Panc1 (cell line): Measurements from ENCODE around the gene NIPAL3. TPM values are rescaled to one million over a fixed set of nuclear protein-coding genes. Genes with fewer than 3 reads are reported as not detected.

Experiments used
- ATAC-seq: fragments of 200-7000 bp; cut with Tn5 transposase; 2 replicates; pipeline ENCODE4 v1.9.1; 2020; ENCODE audit warnings: mild to moderate bottlenecking, moderate library complexity
- BruUV-seq: library from RNA; stranded (reverse); fragments of 400-500 nt; replicated peaks from 2 replicates; lab custom pipeline; 2021; lab: Mats Ljungman, UMichigan
- CTCF ChIA-PET: fragments of 300-600 bp; sonication (Branson Sonifier 250); formaldehyde crosslinking; loops from one replicate; lab custom pipeline; 2022; ENCODE audit warnings: antibody characterized with exemption; lab: Charles Lee
- POLR2A ChIA-PET: fragments of 300-600 bp; sonication (Branson Sonifier 250); formaldehyde crosslinking; loops from one replicate; lab custom pipeline; 2022; ENCODE audit warnings: antibody characterized with exemption; lab: Charles Lee
- DNase-seq: peaks from one replicate; pipeline ENCODE4 v3.0.0-alpha.2; 2010; ENCODE audit warnings: low read depth, low spot score
- H3K27ac ChIP-seq: 2 replicates; pipeline ENCODE4 v1.5.1; 2011; ENCODE audit warnings: mild to moderate bottlenecking, low read length, inconsistent platforms
- H3K27me3 ChIP-seq: fragments of 200-500 bp; sonication (Bioruptor generic); 2 replicates; pipeline ENCODE4 v1.6.0; 2014; ENCODE audit warnings: low read length, inconsistent platforms; ENCODE audit not compliant: control insufficient read depth, insufficient read depth
- H3K36me3 ChIP-seq: fragments of 200-500 bp; sonication (Bioruptor generic); 2 replicates; pipeline ENCODE4 v1.5.1; 2014; ENCODE audit warnings: inconsistent platforms, mild to moderate bottlenecking, low read length, moderate library complexity; ENCODE audit not compliant: control insufficient read depth, insufficient read depth
- H3K4me1 ChIP-seq: 2 replicates; pipeline ENCODE4 v1.5.1; 2011; ENCODE audit warnings: inconsistent platforms, mild to moderate bottlenecking, low read length, moderate library complexity; ENCODE audit not compliant: control insufficient read depth, insufficient read depth
- H3K4me3 ChIP-seq, 2 experiments: 2 replicates each; pipeline ENCODE4 v1.5.1; 2011 to 2012; ENCODE audit warnings: low read depth in 2 of 2, low read length in 2 of 2, mild to moderate bottlenecking in 2 of 2, inconsistent platforms in 1 of 2, moderate library complexity in 1 of 2
- H3K9me3 ChIP-seq: fragments of 200-500 bp; sonication (Bioruptor generic); 2 replicates; pipeline ENCODE4 v1.5.1; 2014; ENCODE audit warnings: low read depth, mild to moderate bottlenecking, inconsistent platforms, low read length, moderate library complexity; ENCODE audit not compliant: control insufficient read depth, insufficient read depth
- CTCF ChIP-seq: fragments of 450-650 bp; IDR thresholded peaks from 2 replicates; pipeline ENCODE4 v1.5.1; 2017; ENCODE audit warnings: mild to moderate bottlenecking
- POLR2AphosphoS5 ChIP-seq: IDR thresholded peaks from 2 replicates; pipeline ENCODE4 v1.6.1; 2012; ENCODE audit warnings: mild to moderate bottlenecking, low read depth, low read length, moderate library complexity
- REST ChIP-seq, 2 experiments: IDR thresholded peaks; 2 replicates each; pipeline ENCODE4 v1.6.1; 2011 to 2012; ENCODE audit warnings: low read depth in 2 of 2, control low read depth in 1 of 2, low read length in 1 of 2, mild to moderate bottlenecking in 1 of 2, moderate library complexity in 1 of 2; ENCODE audit not compliant: insufficient read depth in 1 of 2
- SIN3A ChIP-seq: IDR thresholded peaks from 2 replicates; pipeline ENCODE4 v1.6.1; 2012; ENCODE audit warnings: low read depth, mild to moderate bottlenecking, low read length, moderate library complexity, borderline replicate concordance; ENCODE audit not compliant: insufficient read depth
- TCF7L2 ChIP-seq: IDR thresholded peaks from 2 replicates; pipeline ENCODE4 v1.6.1; 2011; ENCODE audit warnings: mild to moderate bottlenecking, low read depth, low read length, inconsistent platforms
- in situ Hi-C: cut with HindIII; loops from 2 replicates; pipeline ENCODE4 v1.10.0; 2016; ENCODE audit warnings: low sequenced_read_pairs, low pct_unique_long_range_greater_than_20kb
- intact Hi-C: fragments of 100-400 bp; cut with micrococcal nuclease; formaldehyde crosslinking; loops from one replicate; pipeline ENCODE4 v1.10.0; 2022; ENCODE audit not compliant: unreplicated experiment
- total RNA-seq: library from RNA; stranded (reverse); gene quantifications from one replicate; pipeline ENCODE4 v1.2.1, GENCODE V29; 2021; ENCODE audit not compliant: unreplicated experiment

NIPAL3 gene
- total RNA-seq, 1 experiment from 2014 or later, result 13.6 TPM

GRCh38 chr1:24386241-24386640 lies 29.4 kb upstream of the NIPAL3 start:
- in situ Hi-C loops (no loop called here), intact Hi-C loops (no loop called here)
- ATAC-seq (no peak), DNase-seq (no peak)
- Histone ChIP-seq H3K27me3 (no peaks in the 10 kb centered on the region), H3K27ac (peak overlapping the region; percentile 31), H3K36me3 (no peaks in the 10 kb centered on the region), H3K4me3 (no peak overlapping the region), H3K4me1 (peaks cover under 1% of the 10 kb centered on the region; the same call in 1 of the 2 replicates), H3K9me3 (no peaks in the 10 kb centered on the region)
- POLR2A ChIA-PET, result interaction anchor here (0.6 kb wide), 1 partner anchor 21 kb away, joined by 3 read pairs; no protein-coding TSS in a partner anchor
- TF ChIP-seq TCF7L2, result no peak
- TF ChIP-seq SIN3A, result no peak
- no peak for TF ChIP-seq REST (IDR thresholded peaks at IDR 0.05; ENCODE audit: insufficient read depth in 1 of 2, low read depth in 2 of 2, low read length in 1 of 2)
- BruUV-seq, result no TSS peak
- CTCF ChIA-PET, result interaction anchor here (1.8 kb wide), 1 partner anchor 187 kb away, joined by 6 read pairs; no protein-coding TSS in a partner anchor

GRCh38 chr1:24386931-24387330 lies 28.7 kb upstream of the NIPAL3 start:
- ATAC-seq (no peak), DNase-seq (no peak)
- Histone ChIP-seq H3K27ac (no peak overlapping the region), H3K36me3 (no peaks in the 10 kb centered on the region), H3K9me3 (no peaks in the 10 kb centered on the region), H3K4me3 (no peak overlapping the region), H3K27me3 (no peaks in the 10 kb centered on the region), H3K4me1 (peaks cover 7% of the 10 kb centered on the region)
- intact Hi-C loops (no loop called here), in situ Hi-C loops (no loop called here)
- ChIA-PET CTCF (interaction anchor here (1.0 kb wide), 1 partner anchor 96 kb away, joined by 5 read pairs; no protein-coding TSS in a partner anchor), POLR2A (no interaction called here)
- BruUV-seq, result no TSS peak
- TF ChIP-seq TCF7L2 (no peak), REST (IDR thresholded peaks at IDR 0.05; ENCODE audit: insufficient read depth in 1 of 2, low read depth in 2 of 2, low read length in 1 of 2) (no peak), CTCF (no peak), SIN3A (no peak), POLR2AphosphoS5 (no peak)
